ENCODE measurements around the gene TCEANC.
"Not testable (repeated sequence)": the region's sequence is repeated elsewhere in the genome, so short reads cannot be mapped to it uniquely, and the experiment has no call there.

The TCEANC gene

GRCh38 chrX:13622401-13622964 lies 30.5 kb upstream of the TCEANC start:
- no peak overlapping the region for H3K4me3 ChIP-seq (ENCODE audit: low read depth, low read length)
- TF ChIP-seq CTCF (IDR thresholded peaks at IDR 0.05; ENCODE audit: borderline replicate concordance, insufficient read depth, low read depth, low read length): no peak

GRCh38 chrX:13627306-13627705 lies 25.6 kb upstream of the TCEANC start:
- no peak overlapping the region for H3K4me3 ChIP-seq (ENCODE audit: low read depth, low read length)

GRCh38 chrX:13637224-13637623 lies 15.7 kb upstream of the TCEANC start:
- H3K4me3 ChIP-seq (ENCODE audit: low read depth, low read length): not testable (repeated sequence)

More at GRCh38 chrX:13627306-13627705, 25.6 kb upstream of the TCEANC start:
- no peak for TF ChIP-seq CTCF (IDR thresholded peaks at IDR 0.05; ENCODE audit: borderline replicate concordance, insufficient read depth, low read depth, low read length)

GRCh38 chrX:13638021-13638420 lies 14.9 kb upstream of the TCEANC start:
- TF ChIP-seq CTCF (IDR thresholded peaks at IDR 0.05; ENCODE audit: borderline replicate concordance, insufficient read depth, low read depth, low read length): no peak
- H3K4me3 ChIP-seq (ENCODE audit: low read depth, low read length): no peak overlapping the region

- no peak for TF ChIP-seq CTCF (IDR thresholded peaks at IDR 0.05; ENCODE audit: borderline replicate concordance, insufficient read depth, low read depth, low read length)
- no peak overlapping the region for H3K4me3 ChIP-seq (ENCODE audit: low read depth, low read length)
Measured at GRCh38 chrX:13638826-13639225, 14.1 kb upstream of the TCEANC start.

- not testable (repeated sequence) for H3K4me3 ChIP-seq (ENCODE audit: low read depth, low read length)
Measured at GRCh38 chrX:13641684-13642083, 11.3 kb upstream of the TCEANC start.

GRCh38 chrX:13645464-13646153 lies 7.3 kb upstream of the TCEANC start:
- no peak overlapping the region for H3K4me3 ChIP-seq (ENCODE audit: low read depth, low read length)
- TF ChIP-seq CTCF (IDR thresholded peaks at IDR 0.05; ENCODE audit: borderline replicate concordance, insufficient read depth, low read depth, low read length): no peak

GRCh38 chrX:13646154-13646549 lies 6.8 kb upstream of the TCEANC start:
- peak; percentile 83 for TF ChIP-seq CTCF (IDR thresholded peaks at IDR 0.05; ENCODE audit: borderline replicate concordance, insufficient read depth, low read depth, low read length)
- H3K4me3 ChIP-seq (ENCODE audit: low read depth, low read length): no peak overlapping the region

Data from GM12875 (cell line).